NCI-H1048 (cell line): ENCODE data around the gene TEX264.

Experiments
- DNase-seq: peaks from one replicate; lab custom pipeline; 2025; lab: John Stamatoyannopoulos, UW

Gene TEX264

GRCh38 chr3:51673802-51674654 lies 3.0 kb downstream of the TEX264 start:
- DNase-seq, result no peak

DNA sequence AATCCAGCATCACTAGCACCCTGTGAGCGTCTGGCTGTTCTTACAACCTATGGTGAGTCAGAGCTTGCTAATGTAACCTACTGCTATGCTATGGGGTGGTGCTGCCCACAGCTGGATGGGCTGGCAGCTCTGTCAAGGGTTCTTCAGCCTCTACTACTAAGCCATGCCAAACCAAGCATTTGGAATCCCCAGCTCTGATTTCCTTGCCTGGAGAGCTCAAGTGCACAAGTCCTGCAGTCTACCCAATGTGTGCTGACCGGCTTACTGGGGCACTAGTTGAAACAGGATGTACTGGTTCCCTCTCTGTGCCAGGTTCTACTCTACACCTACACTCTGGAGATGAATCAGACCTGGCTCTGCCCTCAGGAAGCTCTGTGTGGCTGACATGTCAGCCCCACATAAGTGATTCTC lies 4.2 kb downstream of the TEX264 start:
- no peak for DNase-seq

- no peak for DNase-seq
Measured at GRCh38 chr3:51676102-51676640, 5.1 kb downstream of the TEX264 start.

DNA sequence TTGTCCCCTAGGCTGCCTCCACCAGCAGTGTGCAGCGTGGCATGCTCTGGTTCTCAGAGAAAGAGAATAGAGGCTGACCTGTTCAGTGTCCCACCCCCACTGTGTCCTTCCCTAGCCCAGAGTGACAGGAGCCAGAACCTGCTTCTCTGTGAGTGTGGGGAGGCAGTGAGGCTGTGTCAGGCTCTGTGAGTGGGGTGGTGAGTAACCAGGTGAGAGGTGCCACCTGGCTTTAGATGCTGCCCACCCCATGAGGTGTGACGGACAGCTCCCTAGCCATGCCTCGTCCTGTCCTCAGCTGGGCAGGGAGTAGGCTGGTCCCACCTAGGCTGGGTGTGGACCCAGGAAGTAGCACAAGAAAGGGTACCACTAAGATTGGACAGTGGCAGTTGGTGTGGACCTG lies 6.3 kb downstream of the TEX264 start:
- no peak for DNase-seq

DNA sequence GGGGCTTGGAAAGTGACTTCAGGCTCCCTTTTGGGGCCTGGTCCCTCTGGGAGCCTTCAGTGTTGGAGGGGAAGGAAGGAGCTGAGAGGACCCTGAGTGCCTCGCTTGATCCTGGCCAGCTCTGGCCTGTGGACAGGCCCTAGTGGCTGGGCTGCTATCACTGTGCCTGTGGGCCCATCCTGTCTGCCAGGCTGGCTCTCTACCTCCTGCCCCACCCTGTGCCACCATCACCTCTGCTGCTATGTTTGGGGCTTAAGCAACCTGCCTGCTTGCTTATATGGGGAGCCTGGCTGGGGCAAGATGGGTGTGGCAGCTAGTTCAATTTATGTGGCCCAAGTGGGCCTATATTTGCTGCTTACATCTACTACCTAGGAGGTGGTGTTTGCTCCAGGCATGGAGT lies 7.1 kb downstream of the TEX264 start:
- no peak for DNase-seq

DNA sequence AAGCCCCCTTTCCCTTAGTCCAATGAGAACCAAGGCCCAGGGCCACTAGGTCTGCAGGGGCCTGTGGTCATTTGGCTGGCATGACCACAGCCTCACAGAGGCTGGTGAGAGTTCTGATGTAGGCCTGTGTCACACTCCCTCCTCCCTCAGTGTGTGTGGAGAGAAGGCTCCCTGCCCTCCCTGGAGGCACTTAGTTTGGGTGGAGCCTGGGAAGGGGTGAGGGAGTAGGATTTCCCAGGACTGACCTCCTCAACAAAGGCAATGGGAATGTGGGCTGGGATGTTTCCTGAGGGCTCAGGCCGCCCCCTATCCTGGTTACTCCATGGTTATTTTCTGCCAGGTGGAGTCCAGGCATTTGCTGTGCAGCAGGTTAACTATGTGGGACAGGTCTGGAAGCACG lies 7.6 kb downstream of the TEX264 start:
- DNase-seq, result no peak

DNA sequence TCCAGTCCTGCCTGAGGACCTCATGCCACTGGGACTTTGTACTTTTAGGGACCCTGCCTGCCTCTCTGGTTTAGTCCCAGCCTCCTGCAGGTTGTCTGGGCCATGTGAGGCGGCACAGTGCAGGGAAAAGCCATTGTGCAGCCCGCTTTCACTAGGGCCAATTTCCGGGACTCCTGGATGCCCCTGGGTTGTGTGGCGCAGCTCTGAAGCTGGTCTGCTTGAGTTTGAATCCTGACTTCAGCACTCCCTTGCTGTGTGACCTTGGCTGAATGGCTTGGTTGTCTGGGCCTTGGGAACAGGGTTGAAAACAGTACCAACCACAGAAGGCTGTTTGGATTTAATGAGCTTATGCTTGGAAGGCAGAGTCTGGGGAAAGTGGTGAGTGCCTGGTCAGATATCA lies 8.3 kb downstream of the TEX264 start:
- DNase-seq, result no peak

DNA sequence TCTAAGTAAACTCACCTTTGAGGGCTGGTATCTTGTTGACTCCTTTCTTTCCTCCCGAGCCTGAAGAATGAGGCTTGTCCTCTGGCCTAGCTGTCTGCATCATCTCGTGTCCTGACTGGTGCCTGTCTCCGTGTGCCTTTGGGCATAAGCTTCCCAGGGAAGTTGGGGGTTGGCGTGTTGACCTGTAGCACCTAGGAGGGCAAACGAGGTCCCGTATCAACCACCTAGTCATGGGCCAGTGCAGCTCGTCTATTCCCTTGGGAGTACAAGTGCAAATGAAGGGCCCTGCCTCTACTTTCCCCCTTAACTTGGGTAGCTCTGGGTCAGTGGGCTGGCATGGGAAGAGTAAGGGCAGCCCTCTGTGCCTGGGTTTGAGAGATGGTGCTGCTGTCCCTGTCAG lies 8.7 kb downstream of the TEX264 start:
- DNase-seq, result no peak

DNA sequence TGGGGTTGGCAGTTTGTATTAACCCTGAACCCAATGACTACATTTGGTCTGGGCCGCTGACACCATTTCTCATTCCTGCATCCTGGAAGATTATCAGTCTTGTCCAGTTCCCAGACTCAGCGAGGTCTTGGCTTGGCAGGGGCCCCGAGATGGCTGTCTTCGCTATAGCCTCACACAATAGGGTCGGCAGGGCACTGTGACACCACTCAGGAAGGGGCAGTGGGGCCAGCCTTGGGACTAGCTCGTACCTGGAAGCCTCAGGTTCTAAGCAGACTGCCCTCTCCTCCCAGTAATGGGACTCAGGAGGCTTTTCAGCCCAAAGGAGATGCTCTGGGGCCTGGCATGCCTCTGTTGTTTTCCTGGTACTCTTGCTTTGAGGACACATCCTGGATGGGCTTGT lies 9.1 kb downstream of the TEX264 start:
- DNase-seq, result no peak

DNA sequence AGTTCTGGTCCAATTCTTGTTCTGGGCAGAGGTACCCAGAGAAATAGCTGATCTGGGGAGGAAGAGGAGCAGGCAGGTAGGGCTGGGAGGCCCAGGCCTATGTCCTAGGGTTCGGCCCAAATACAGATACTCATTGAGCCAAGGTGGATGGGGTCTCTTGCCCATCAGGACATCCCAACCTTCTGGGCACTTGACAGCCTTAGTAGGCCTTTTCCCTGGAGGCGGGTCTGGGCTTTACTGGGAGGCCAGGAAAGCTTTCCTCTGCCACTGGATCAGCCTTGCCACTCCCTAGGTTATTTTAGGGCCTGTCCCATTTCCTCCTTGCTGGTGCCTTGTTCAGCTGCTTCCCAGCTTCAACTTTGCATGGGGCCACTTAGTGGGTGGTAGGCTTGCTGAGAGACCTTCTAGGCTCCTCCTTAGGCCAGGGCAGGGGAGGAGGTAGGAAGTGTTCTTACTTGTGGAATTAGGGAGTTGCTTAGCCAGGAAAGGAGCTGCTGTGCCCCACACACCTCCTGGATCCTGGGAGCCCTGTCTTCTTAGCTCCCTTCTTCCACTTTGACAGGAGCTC lies 9.7 kb downstream of the TEX264 start:
- DNase-seq, result no peak

DNA sequence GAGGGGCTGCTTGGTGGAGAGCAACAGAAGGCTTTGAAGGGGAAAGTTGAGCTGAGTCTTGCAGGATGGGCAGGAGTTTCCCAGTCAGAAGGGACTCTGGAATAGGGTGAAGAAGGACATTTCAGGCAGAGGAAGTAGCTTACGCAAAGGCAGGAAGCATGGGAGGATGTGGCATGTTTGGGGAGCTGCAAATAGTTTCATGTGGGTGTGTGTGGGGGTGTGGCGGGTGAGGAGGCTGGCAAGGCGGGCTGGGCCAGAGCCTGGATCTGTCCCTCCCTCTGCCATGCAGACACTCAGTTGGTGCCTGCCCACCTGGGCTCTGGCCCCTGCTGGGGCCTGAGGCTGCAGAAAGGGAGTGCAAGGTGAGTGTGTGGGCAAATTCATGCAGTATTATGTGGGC lies 10.4 kb downstream of the TEX264 start:
- no peak for DNase-seq

- DNase-seq, result peak; percentile 41
Measured at GRCh38 chr3:51682079-51682478, 11.0 kb downstream of the TEX264 start.

GRCh38 chr3:51682526-51682925 lies 11.5 kb downstream of the TEX264 start:
- no peak for DNase-seq

DNA sequence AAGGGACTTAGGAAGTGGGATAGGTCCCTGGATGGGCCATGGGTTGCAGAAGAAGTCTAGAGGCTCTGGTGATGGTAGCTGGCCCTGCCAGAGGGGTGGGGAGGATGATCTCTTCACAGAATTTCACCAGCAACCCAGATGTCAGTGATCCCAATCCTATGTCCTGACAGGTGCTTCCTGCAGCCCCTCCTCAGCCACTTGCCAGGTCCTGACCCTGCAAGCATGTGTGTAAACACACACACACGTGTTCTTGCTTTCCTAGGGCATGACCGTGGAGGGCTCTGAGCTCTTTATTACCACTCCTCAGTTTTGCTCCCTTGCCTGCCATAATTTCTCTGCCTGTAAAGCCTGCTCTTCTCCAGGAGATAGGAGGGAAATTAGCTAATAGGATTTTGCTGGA lies 12.5 kb downstream of the TEX264 start:
- no peak for DNase-seq

DNA sequence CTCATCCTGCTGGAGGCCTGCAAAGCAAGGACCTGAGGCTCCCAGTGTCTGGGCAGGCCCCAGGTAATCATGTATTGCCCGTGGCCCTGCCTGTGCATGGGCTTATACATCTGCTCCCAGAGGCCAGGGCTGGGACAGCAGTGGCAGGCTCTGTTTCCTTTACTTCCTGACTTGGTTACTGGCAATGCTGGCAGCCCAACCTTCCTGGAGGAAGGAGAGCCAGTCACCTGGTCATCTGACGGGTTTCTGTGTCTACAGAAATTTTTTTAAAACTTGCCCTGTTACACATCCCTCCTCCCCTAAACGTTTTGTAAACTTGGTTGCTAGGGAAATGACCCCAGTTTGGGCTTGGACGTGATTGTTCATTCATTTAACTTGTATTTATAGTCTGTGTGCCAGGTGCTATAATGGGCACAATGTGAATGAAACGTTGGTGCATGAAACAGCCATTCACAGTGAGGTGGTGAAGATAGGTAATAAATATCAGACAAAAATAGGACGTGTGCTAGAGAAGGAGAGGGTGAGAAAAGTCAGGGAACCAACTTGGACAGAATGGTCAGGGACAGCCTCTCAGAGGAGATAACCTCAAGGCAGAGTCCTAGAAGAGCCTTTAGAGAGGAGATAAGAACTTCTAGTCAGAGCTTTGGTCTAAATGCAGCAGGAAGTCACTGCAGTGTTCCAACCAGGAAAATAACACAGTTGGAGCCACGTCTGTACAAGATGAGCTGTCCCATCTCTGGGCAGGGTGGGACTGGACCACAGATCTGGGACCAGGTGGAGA lies 14.1 kb downstream of the TEX264 start:
- no peak for DNase-seq

- DNase-seq, result no peak
Measured at GRCh38 chr3:51686056-51686455, 15.0 kb downstream of the TEX264 start.

- DNase-seq, result no peak
Measured at GRCh38 chr3:51686512-51687215, 15.6 kb downstream of the TEX264 start.

DNA sequence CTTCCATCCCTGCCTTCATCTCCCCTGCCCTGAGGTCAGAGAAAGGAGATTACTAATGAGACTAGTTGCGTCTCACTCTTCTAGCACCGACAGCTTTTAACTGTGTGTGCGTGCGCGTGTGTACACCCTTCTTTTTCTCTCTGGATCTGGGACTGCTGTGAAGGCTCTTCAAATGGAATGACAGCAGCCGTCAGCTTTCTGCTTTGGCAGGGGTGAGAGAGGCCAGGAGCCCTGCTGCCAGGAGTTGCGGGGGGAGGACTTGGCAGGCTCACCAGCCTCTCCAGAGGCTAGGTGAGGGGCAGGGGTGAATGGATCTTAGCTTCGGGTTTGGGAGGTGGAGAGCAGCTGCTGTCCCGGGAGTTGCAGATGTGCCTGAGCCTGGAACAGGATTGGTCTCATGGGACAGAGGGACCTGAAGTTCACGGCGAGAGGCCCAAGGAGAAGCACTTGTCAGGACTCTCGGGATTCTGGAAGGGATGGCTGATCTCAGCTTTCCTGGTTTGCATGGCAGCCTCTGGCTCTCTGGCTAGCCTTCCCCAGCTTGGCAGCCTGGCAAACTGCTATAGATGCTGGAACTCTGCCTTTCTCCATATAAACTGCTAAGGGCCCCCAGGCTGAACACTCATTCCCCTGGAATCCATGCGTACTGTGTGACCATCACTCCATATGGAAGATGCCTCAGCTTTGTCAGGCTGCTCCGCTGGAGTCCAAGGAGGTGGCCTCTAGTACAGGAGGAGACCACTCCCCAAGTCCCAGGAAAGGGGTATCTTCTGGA lies 16.6 kb downstream of the TEX264 start:
- DNase-seq, result no peak

DNA sequence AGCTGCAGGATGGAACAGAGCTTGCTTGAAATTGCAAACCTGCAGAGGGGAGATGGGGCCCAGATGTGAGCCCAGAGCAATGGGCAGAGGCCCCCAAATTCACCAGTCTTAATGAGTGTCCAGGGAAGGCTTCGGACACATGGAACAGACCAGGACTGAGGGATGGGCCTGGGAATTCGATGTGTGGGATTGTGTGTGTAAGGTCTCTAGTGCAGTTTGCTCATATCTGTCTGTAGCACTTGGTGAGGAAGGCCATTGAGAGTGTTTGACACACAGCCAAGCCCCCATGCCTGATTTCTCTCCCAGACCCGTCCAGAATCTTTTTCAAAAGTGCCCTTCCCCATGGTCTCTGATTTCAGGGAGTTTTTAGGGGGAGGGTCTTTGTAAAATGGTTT lies 17.2 kb downstream of the TEX264 start:
- DNase-seq, result no peak

DNA sequence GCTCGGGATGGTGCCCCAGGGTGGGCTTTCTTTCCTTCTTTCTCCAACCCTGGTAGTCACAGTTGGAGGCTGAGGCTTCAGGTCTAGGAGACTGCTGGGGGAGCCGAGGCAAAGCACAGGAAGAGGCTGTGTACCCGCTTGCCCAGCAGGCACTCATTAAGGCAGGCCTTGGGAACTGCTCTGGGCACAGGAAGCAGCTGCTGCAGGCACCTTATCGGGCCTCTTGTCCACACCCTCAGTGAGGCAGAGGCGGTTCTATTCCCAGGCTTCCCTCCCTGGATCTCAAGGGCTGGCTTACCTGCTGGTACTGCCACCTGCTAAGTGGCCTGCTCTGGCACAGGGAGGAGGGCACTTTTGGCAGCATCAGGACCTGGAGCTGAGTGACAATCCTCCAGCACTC lies 20.0 kb downstream of the TEX264 start:
- no peak for DNase-seq

- DNase-seq, result no peak
Measured at GRCh38 chr3:51691949-51692348, 20.9 kb downstream of the TEX264 start.
